A549 (cell line): Measurements from ENCODE around the gene MYO1B.

Experiments used
- KDM1A ChIP-seq: fragments of 200-600 bp; sonication (generic); IDR thresholded peaks from 2 replicates; pipeline ENCODE4 v1.6.1; 2016; ENCODE audit warnings: low read depth, mild to moderate bottlenecking
- MAZ ChIP-seq: fragments of 150-350 bp; IDR thresholded peaks from 2 replicates; pipeline ENCODE4 v1.6.1; 2014; ENCODE audit warnings: antibody characterized with exemption, low read depth, low read length, borderline replicate concordance
- POLR2AphosphoS2 ChIP-seq: conservative IDR thresholded peaks from 2 replicates; pipeline ENCODE4 v1.6.1; 2012; ENCODE audit warnings: low read length, improper control_type of control experiment, inconsistent platforms
- RAD21 ChIP-seq, 2 experiments: fragments of >200 bp in 1 of 2; sonication (Bioruptor Twin) in 1 of 2; formaldehyde crosslinking in 1 of 2; IDR thresholded peaks in 1 of 2; conservative IDR thresholded peaks in 1 of 2; 2 replicates in 1 of 2; 3 replicates in 1 of 2; pipeline ENCODE4 v1.6.1; 2012 to 2018; ENCODE audit warnings: inconsistent platforms in 1 of 2
- TF ChIP-seq, protein P1 (sequence below): fragments of 150-350 bp; IDR thresholded peaks from 2 replicates; pipeline ENCODE4 v1.6.1; 2014; ENCODE audit warnings: low read depth, mild to moderate bottlenecking, low read length
- TF ChIP-seq, protein P2 (sequence below): fragments of >200 bp; sonication (Bioruptor Twin); formaldehyde crosslinking; IDR thresholded peaks from 3 replicates; pipeline ENCODE4 v1.5.1; 2016

DNA sequence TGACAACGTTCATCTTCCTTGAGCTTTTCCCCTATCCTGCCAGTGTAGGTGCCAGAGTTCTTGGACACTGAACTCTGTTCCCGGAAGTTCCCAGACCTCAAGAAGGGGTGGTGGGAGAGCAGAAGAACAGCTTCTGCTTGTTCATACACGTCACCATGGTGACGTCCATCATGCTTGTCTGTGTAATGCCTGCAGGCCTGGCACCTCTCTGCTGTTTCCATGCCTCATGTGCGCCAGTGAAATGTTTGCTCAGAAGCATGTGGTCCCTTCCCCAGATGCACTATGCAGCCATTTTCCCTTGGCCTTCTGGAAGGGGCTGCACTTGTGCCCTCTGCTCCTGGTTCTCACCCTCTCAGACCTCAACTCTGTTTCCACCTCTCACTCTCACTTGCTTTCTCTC, 221.9 kb downstream of the MYO1B start:
- TF ChIP-seq, protein P1, sequence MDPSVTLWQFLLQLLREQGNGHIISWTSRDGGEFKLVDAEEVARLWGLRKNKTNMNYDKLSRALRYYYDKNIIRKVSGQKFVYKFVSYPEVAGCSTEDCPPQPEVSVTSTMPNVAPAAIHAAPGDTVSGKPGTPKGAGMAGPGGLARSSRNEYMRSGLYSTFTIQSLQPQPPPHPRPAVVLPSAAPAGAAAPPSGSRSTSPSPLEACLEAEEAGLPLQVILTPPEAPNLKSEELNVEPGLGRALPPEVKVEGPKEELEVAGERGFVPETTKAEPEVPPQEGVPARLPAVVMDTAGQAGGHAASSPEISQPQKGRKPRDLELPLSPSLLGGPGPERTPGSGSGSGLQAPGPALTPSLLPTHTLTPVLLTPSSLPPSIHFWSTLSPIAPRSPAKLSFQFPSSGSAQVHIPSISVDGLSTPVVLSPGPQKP, result no peak
- TF ChIP-seq, protein P2, sequence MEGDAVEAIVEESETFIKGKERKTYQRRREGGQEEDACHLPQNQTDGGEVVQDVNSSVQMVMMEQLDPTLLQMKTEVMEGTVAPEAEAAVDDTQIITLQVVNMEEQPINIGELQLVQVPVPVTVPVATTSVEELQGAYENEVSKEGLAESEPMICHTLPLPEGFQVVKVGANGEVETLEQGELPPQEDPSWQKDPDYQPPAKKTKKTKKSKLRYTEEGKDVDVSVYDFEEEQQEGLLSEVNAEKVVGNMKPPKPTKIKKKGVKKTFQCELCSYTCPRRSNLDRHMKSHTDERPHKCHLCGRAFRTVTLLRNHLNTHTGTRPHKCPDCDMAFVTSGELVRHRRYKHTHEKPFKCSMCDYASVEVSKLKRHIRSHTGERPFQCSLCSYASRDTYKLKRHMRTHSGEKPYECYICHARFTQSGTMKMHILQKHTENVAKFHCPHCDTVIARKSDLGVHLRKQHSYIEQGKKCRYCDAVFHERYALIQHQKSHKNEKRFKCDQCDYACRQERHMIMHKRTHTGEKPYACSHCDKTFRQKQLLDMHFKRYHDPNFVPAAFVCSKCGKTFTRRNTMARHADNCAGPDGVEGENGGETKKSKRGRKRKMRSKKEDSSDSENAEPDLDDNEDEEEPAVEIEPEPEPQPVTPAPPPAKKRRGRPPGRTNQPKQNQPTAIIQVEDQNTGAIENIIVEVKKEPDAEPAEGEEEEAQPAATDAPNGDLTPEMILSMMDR, result no peak
- TF ChIP-seq MAZ (no peak), RAD21 (conservative IDR thresholded peaks at IDR 0.05 in 1 of 2, IDR thresholded peaks at IDR 0.05 in 1 of 2) (no peak), POLR2AphosphoS2 (no peak), KDM1A (no peak)
